Naive thymus-derived CD4-positive, alpha-beta T cell (primary cell): ENCODE data around the gene SYT8. TPM values are rescaled to one million over a fixed set of nuclear protein-coding genes. Genes with fewer than 3 reads are reported as not detected.
A peak's percentile ranks its signal among the peaks of the same experiment; 100 is the strongest.

ENCODE experiments used
- ATAC-seq: fragments of 150-1000 bp; cut with Tn5 transposase; 2 replicates; pipeline ENCODE4 v1.10.0; 2021; ENCODE audit warnings: mild to moderate bottlenecking, moderate library complexity
- CTCF ChIA-PET: fragments of 350-600 bp; sonication (Branson Sonifier 250); formaldehyde crosslinking; loops from one replicate; lab custom pipeline; 2021; ENCODE audit warnings: antibody characterized with exemption; lab: Charles Lee
- POLR2A ChIA-PET: fragments of 350-600 bp; sonication (Branson Sonifier 250); formaldehyde crosslinking; loops from one replicate; lab custom pipeline; 2021; ENCODE audit warnings: antibody characterized with exemption, inconsistent platforms; lab: Charles Lee
- DNase-seq, 9 donors: peaks; one replicate each; pipeline versions ENCODE4 v3.0.0 to v3.0.0-alpha.2; 2020 to 2022; ENCODE audit warnings: mixed read lengths in 1 of 9
- H3K27ac ChIP-seq: one replicate; pipeline ENCODE4 v1.7.0; 2013; ENCODE audit warnings: mild to moderate bottlenecking, low read depth, low read length, moderate library complexity
- H3K27me3 ChIP-seq, 2 donors: one replicate each; pipeline ENCODE4 v1.7.0; 2013; ENCODE audit warnings: low read length in 2 of 2, mild to moderate bottlenecking in 2 of 2, moderate library complexity in 2 of 2; ENCODE audit not compliant: control insufficient read depth in 2 of 2, insufficient read depth in 2 of 2
- H3K36me3 ChIP-seq, 3 experiments: 1 replicate in 2 of 3; 2 replicates in 1 of 3; pipeline ENCODE4 v1.7.0; 2013; ENCODE audit warnings: low read length in 3 of 3, mild to moderate bottlenecking in 3 of 3, moderate library complexity in 1 of 3; ENCODE audit not compliant: insufficient read depth in 3 of 3, control insufficient read depth in 2 of 3
- H3K4me1 ChIP-seq, 2 donors: one replicate each; pipeline ENCODE4 v1.7.0; 2013; ENCODE audit warnings: low read length in 2 of 2, mild to moderate bottlenecking in 2 of 2, moderate library complexity in 1 of 2; ENCODE audit not compliant: control insufficient read depth in 2 of 2, insufficient read depth in 2 of 2
- H3K4me3 ChIP-seq: 2 replicates; pipeline ENCODE4 v1.7.0; 2013; ENCODE audit warnings: mild to moderate bottlenecking, low read length
- H3K9me3 ChIP-seq, 3 experiments: 1 replicate in 2 of 3; 2 replicates in 1 of 3; pipeline ENCODE4 v1.7.0; 2013; ENCODE audit warnings: low read length in 3 of 3; ENCODE audit not compliant: control insufficient read depth in 2 of 3
- H3K27ac Mint-ChIP-seq, 9 donors: one replicate each; pipeline ENCODE4 v1.8.0; 2020 to 2022; ENCODE audit warnings: mixed read lengths in 9 of 9, mild to moderate bottlenecking in 8 of 9, moderate library complexity in 5 of 9, inconsistent platforms in 2 of 9
- H3K27me3 Mint-ChIP-seq, 5 donors: one replicate each; pipeline ENCODE4 v1.8.0; 2021 to 2022; ENCODE audit warnings: mixed read lengths in 5 of 5, mild to moderate bottlenecking in 1 of 5
- H3K36me3 Mint-ChIP-seq, 5 donors: one replicate each; pipeline ENCODE4 v1.8.0; 2020 to 2022; ENCODE audit warnings: mixed read lengths in 5 of 5, mild to moderate bottlenecking in 3 of 5, inconsistent platforms in 1 of 5
- H3K4me1 Mint-ChIP-seq, 7 donors: one replicate each; pipeline ENCODE4 v1.8.0; 2020 to 2022; ENCODE audit warnings: mixed read lengths in 7 of 7, mild to moderate bottlenecking in 3 of 7, inconsistent platforms in 1 of 7
- H3K4me3 Mint-ChIP-seq, 10 donors: one replicate each; pipeline ENCODE4 v1.8.0; 2020 to 2022; ENCODE audit warnings: mild to moderate bottlenecking in 10 of 10, mixed read lengths in 10 of 10, moderate library complexity in 6 of 10, inconsistent platforms in 2 of 10
- H3K9me3 Mint-ChIP-seq, 11 donors: one replicate each; pipeline ENCODE4 v1.8.0; 2020 to 2022; ENCODE audit warnings: mixed read lengths in 11 of 11, mild to moderate bottlenecking in 4 of 11, inconsistent platforms in 1 of 11, moderate library complexity in 1 of 11
- intact Hi-C, 2 donors: fragments of 100-400 bp; cut with micrococcal nuclease; formaldehyde crosslinking; loops; one replicate each; pipeline ENCODE4 v1.15.1; 2023
- polyA plus RNA-seq, 2 donors: library from polyadenylated mRNA; unstranded; fragments of 300-500 nt; fragmentation: Illumina TruSeq; gene quantifications; one replicate each; pipeline ENCODE4 v1.2.3, GENCODE V29; 2021
- total RNA-seq, 6 experiments: library from RNA in 5 of 6; stranded (reverse) in 5 of 6; gene quantifications; 1 replicate in 5 of 6; 2 replicates in 1 of 6; pipeline ENCODE4 v1.2.3 and lab custom pipeline; 2021 to 2026

Gene SYT8
- total and polyA plus RNA-seq, 7 experiments from 2014 or later: not detected

- DNase-seq (no peak), ATAC-seq (no peak)
- Mint-ChIP-seq H3K4me3 (no peak overlapping the region), H3K36me3 (peaks cover 0 to 4% (median 0%) of the 10 kb centered on the region in 5 donors), H3K4me1 (peaks cover 0 to 38% (median 15%) of the 10 kb centered on the region in 7 donors), H3K9me3 (no peaks in the 10 kb centered on the region), H3K27me3 (no peaks in the 10 kb centered on the region), H3K27ac (no peak overlapping the region)
- CTCF ChIA-PET: no interaction called here
- Histone ChIP-seq H3K4me1 (peaks cover 25 to 28% of the 10 kb centered on the region in 2 donors), H3K4me3 (no peak overlapping the region), H3K27me3 (no peaks in the 10 kb centered on the region), H3K36me3 (peaks cover 0 to 48% (median 0%) of the 10 kb centered on the region in 3 experiments), H3K9me3 (no peaks in the 10 kb centered on the region), H3K27ac (peak overlapping the region; percentile 31)
- POLR2A ChIA-PET: no interaction called here
- intact Hi-C loops: no loop called here
Observed at GRCh38 chr11:1861435-1862411, 26.9 kb downstream of the SYT8 start.

DNA sequence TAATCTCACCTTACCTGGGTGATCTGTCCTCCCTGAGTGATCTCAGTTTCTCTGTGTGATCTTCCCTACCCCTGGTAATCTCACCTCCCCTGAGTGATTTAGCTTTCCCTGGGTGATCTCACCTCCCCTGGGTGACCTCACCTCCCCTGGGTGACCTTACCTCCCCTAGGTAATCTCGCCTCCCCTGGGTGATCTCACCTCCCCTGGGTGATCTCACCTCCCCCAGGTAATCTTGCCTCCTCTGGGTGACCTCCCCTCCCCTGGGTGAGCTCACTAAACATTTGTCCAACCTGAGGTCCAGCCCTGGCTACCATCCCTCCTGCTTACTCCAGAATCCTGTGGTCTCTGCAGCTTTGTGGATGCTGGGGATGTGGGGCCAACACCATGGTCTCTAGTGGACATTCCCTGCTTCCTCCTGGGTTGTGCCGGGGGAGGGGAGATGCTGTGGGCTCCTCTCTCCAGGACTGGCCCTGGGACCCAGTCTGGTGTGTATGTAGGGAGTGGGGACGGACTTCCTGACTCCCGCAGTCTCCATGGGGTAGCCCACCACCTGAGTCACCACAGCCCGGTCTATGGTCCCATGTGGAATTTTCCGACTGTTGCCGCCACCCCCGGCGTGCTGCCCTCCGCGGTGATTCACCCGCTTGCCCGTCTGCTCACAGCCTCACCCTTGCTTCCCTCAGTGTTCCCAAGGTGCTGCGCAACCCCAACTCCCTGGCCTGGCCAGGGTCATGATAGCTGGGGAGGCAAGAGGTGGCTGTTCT, 28.0 kb downstream of the SYT8 start:
- H3K36me3 Mint-ChIP-seq: peaks cover 0 to 4% (median 0%) of the 10 kb centered on the region in 5 donors
- Histone ChIP-seq H3K27ac (peak overlapping the region; percentile 31), H3K9me3 (no peaks in the 10 kb centered on the region), H3K4me3 (no peak overlapping the region), H3K27me3 (no peaks in the 10 kb centered on the region), H3K4me1 (peaks cover 25 to 28% of the 10 kb centered on the region in 2 donors), H3K36me3 (peaks cover 0 to 41% (median 0%) of the 10 kb centered on the region in 3 experiments)
- intact Hi-C loops: no loop called here
- ATAC-seq: peak; percentile 12
- H3K27me3 Mint-ChIP-seq: no peaks in the 10 kb centered on the region
- no peak for DNase-seq
- H3K4me3 Mint-ChIP-seq: peak overlapping the region in 1 of 10 donors; percentile 56
- peaks cover 0 to 38% (median 15%) of the 10 kb centered on the region in 7 donors for H3K4me1 Mint-ChIP-seq
- H3K9me3 Mint-ChIP-seq: no peaks in the 10 kb centered on the region
- ChIA-PET POLR2A (interaction anchor here (0.6 kb wide), 1 partner anchor 9 kb away, joined by 3 read pairs; no protein-coding TSS in a partner anchor), CTCF (interaction anchor here (1.0 kb wide), 1 partner anchor 29 kb away, joined by 3 read pairs; no protein-coding TSS in a partner anchor)
- peak overlapping the region in 3 of 9 donors; percentile 43 to 88 (median 47) for H3K27ac Mint-ChIP-seq

- H3K4me3 Mint-ChIP-seq: no peak overlapping the region
- Histone ChIP-seq H3K36me3 (peaks cover 0 to 39% (median 0%) of the 10 kb centered on the region in 3 experiments), H3K9me3 (no peaks in the 10 kb centered on the region), H3K4me1 (peaks cover 26 to 32% of the 10 kb centered on the region in 2 donors), H3K27ac (peak overlapping the region; percentile 33), H3K4me3 (no peak overlapping the region), H3K27me3 (no peaks in the 10 kb centered on the region)
- ATAC-seq (peak; percentile 83), DNase-seq (no peak)
- peak overlapping the region in 4 of 9 donors; percentile 32 to 88 (median 60) for H3K27ac Mint-ChIP-seq
- intact Hi-C loops: no loop called here
- peaks cover 0 to 39% (median 14%) of the 10 kb centered on the region in 7 donors for H3K4me1 Mint-ChIP-seq
- H3K36me3 Mint-ChIP-seq: peaks cover 0 to 4% (median 0%) of the 10 kb centered on the region in 5 donors
- ChIA-PET POLR2A (interaction anchor here (0.6 kb wide), 1 partner anchor 10 kb away, joined by 3 read pairs; no protein-coding TSS in a partner anchor), CTCF (interaction anchor here (1.0 kb wide), 1 partner anchor 30 kb away, joined by 3 read pairs; no protein-coding TSS in a partner anchor)
- no peaks in the 10 kb centered on the region for H3K9me3 Mint-ChIP-seq
- H3K27me3 Mint-ChIP-seq: no peaks in the 10 kb centered on the region
Observed at GRCh38 chr11:1863352-1864216, 28.8 kb downstream of the SYT8 start.

GRCh38 chr11:1864231-1864630, 29.4 kb downstream of the SYT8 start:
- Mint-ChIP-seq H3K27me3 (no peaks in the 10 kb centered on the region), H3K9me3 (no peaks in the 10 kb centered on the region), H3K36me3 (peaks cover 0 to 4% (median 0%) of the 10 kb centered on the region in 5 donors), H3K27ac (peak overlapping the region in 3 of 9 donors; percentile 32 to 72 (median 51)), H3K4me1 (peaks cover 5 to 39% (median 16%) of the 10 kb centered on the region in 7 donors), H3K4me3 (no peak overlapping the region)
- ChIA-PET POLR2A (no interaction called here), CTCF (no interaction called here)
- ATAC-seq (no peak), DNase-seq (no peak)
- H3K36me3 ChIP-seq: peaks cover 0 to 33% (median 0%) of the 10 kb centered on the region in 3 experiments
- intact Hi-C loops: no loop called here
- H3K9me3 ChIP-seq: no peaks in the 10 kb centered on the region
- no peak overlapping the region for H3K27ac ChIP-seq
- H3K4me1 ChIP-seq: peaks cover 26 to 38% of the 10 kb centered on the region in 2 donors
- no peaks in the 10 kb centered on the region for H3K27me3 ChIP-seq
- H3K4me3 ChIP-seq: no peak overlapping the region

GRCh38 chr11:1864831-1865665, 30.3 kb downstream of the SYT8 start:
- peaks cover 0 to 32% (median 0%) of the 10 kb centered on the region in 3 experiments for H3K36me3 ChIP-seq
- H3K9me3 Mint-ChIP-seq: no peaks in the 10 kb centered on the region
- intact Hi-C loops: no loop called here
- ChIA-PET CTCF (interaction anchor here (1.3 kb wide), 1 partner anchor 171 kb away, joined by 4 read pairs; no protein-coding TSS in a partner anchor), POLR2A (interaction anchor here (1.4 to 7.0 kb wide), 2 partner anchors 12 kb away, joined by 3 to 91 read pairs; partner anchors contain the start of gene LSP1)
- H3K27me3 ChIP-seq: no peaks in the 10 kb centered on the region
- H3K4me3 ChIP-seq: no peak overlapping the region
- ATAC-seq: no peak
- no peaks in the 10 kb centered on the region for H3K9me3 ChIP-seq
- no peaks in the 10 kb centered on the region for H3K27me3 Mint-ChIP-seq
- peak overlapping the region in 2 of 10 donors; percentile 32 to 58 for H3K4me3 Mint-ChIP-seq
- H3K4me1 ChIP-seq: peaks cover 33 to 41% of the 10 kb centered on the region in 2 donors
- H3K4me1 Mint-ChIP-seq: peaks cover 13 to 46% (median 24%) of the 10 kb centered on the region in 7 donors
- peaks cover 0 to 4% (median 0%) of the 10 kb centered on the region in 5 donors for H3K36me3 Mint-ChIP-seq
- DNase-seq: no peak
- H3K27ac ChIP-seq: no peak overlapping the region
- H3K27ac Mint-ChIP-seq: peak overlapping the region in 4 of 9 donors; percentile 12 to 71 (median 62)
